Stimulated activated CD8-positive, alpha-beta memory T cell treated with anti-CD3 and anti-CD28 coated beads, Interleukin-15, amount 100 ng/mL, for 1 hour (primary cell): Measurements from ENCODE around the gene ARRDC5.
"Not testable (repeated sequence)": the region's sequence is repeated elsewhere in the genome, so short reads cannot be mapped to it uniquely, and the experiment has no call there.

Experiments used
- DNase-seq: peaks from one replicate; pipeline ENCODE4 v3.0.0-alpha.2; 2020; ENCODE audit warnings: low read depth

The ARRDC5 gene

GRCh38 chr19:4909897-4910593 lies 7.3 kb upstream of the ARRDC5 start:
- DNase-seq = peak; percentile 79

- DNase-seq = no peak
Observed at GRCh38 chr19:4909156-4909896, 6.6 kb upstream of the ARRDC5 start, which contains the start of gene UHRF1. UHRF1 (plus strand) TSS chr19:4909501; CDS start chr19:4910886, 1,385 bp downstream.

GRCh38 chr19:4908781-4909155 lies 6.1 kb upstream of the ARRDC5 start:
- DNase-seq = no peak

GRCh38 chr19:4908360-4908759 lies 5.7 kb upstream of the ARRDC5 start:
- DNase-seq = no peak

- no peak for DNase-seq
Observed at GRCh38 chr19:4906963-4907362, 4.3 kb upstream of the ARRDC5 start.

DNA sequence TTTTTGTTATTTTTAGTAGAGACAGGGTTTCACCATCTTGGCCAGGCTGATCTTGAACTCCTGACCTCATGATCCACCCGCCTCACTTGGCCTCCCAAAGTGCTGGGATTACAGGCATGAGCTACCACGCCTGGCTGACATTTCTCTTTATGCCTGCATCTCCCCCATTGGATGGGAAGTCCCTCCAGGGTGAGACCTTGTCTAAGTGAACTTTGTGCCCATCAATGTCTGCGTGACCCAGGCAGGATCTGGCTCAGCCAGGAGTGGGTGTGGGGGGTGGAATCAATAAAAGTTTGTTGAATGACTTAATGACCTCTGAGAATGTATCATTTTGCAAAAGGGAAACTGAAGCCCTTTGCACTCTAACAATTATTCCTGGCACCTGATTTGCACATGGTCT lies 1.8 kb upstream of the ARRDC5 start:
- DNase-seq = no peak

DNA sequence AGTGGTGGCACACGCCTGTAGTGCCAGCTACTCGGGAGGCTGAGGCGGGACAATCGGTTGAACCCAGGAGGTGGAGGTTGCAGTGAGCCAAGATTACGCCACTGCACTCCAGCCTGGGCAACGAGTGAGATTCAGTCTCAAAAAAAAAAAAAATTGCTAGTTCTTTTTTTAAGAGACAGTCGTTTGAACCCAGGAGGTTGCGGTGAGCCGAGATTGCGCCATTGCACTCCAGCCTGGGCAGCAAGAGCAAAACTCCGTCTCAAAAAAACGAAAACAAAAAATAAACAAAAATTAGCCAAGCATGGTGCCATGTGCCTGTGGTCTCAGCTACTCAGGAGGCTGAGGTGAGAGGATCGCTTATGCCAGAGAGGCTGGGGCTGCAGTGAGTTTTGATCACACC lies 1.8 kb downstream of the ARRDC5 start:
- DNase-seq = not testable (repeated sequence)

DNA sequence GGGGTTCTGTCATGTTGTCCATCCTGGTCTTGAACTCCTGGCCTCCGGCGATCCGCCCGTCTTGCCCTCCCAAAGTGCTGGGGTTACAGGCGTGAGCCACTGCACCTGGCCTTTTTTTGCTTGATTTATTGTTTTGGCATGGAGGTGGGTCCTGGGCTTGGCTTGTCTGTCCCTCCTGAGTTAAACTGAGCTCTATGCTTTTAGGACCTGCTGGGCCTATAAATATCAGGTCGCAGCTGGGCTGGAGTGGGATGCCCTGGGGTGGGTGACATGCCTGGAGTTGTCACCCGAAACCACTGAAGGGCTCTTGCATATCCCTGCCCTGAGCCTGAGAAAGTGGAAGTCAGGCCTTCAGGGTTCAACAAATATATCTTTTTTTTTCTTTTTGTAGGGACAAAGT lies 5.5 kb downstream of the ARRDC5 start:
- no peak for DNase-seq

DNA sequence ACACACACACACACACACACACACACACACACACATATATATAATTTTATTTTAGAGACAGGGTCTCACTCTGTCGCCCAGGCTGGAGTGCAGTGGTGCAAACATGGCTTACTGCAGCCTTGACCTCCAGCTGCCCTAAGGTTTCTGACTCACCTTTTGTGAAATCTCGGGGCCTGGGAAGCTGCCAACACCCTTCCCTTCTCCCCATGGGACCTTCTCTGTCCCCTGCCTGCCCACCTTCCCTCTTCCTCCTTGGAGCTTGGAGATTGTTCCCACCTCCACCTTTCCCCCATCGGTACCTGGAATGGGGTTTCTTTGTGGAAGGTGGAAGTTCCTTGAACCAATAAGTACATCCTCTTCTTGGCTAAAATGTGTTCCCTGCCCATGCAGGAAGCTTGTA lies 6.3 kb downstream of the ARRDC5 start:
- DNase-seq = no peak

GRCh38 chr19:4892962-4893361 lies 9.7 kb downstream of the ARRDC5 start:
- not testable (repeated sequence) for DNase-seq

GRCh38 chr19:4891066-4891465 lies 11.6 kb downstream of the ARRDC5 start:
- DNase-seq = no peak

GRCh38 chr19:4889034-4889815 lies 13.5 kb downstream of the ARRDC5 start:
- no peak for DNase-seq

GRCh38 chr19:4887803-4888202 lies 14.9 kb downstream of the ARRDC5 start:
- DNase-seq = not testable (repeated sequence)

GRCh38 chr19:4884993-4885392 lies 17.7 kb downstream of the ARRDC5 start:
- not testable (repeated sequence) for DNase-seq

GRCh38 chr19:4882874-4883273 lies 19.8 kb downstream of the ARRDC5 start:
- not testable (repeated sequence) for DNase-seq

- DNase-seq = no peak
Observed at GRCh38 chr19:4879041-4879440, 23.7 kb downstream of the ARRDC5 start.

GRCh38 chr19:4878491-4878968 lies 24.2 kb downstream of the ARRDC5 start:
- DNase-seq = no peak

DNA sequence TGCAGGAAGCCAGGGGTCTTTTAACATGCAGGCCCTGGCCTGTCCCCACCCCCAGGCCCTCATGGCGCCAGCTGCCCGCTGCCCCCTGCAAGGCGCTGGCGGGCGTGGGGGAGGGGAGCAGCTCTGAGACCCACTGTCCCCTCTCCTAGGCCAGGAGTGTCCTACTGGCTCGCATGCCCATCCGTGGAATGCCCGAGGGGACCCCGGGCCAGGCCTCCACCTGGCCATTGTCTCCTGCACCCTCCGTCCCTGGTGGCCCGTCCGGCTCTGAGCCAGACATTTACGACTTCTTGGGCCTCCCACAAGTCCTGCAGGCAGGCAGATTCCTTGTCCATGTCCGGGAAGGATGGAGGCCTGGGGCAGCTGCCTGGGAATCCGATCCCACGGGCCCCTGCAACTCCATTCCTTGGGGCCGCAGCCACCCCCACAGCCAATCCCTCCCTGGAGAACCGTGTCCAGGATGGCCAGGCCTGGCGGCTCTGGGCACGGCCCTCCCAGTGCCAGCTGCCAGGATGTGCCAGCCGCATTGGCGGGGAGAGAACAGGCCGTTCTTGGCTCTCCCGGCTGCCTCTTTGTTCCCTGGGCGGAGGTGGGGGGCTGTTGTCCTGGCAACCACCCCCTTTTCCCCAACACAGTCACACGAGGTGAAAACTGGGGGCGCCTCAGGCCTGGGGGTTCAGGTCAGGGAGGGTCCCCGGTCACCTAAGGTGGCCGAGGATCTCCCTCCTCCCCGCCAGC lies 24.8 kb downstream of the ARRDC5 start:
- DNase-seq = no peak

DNA sequence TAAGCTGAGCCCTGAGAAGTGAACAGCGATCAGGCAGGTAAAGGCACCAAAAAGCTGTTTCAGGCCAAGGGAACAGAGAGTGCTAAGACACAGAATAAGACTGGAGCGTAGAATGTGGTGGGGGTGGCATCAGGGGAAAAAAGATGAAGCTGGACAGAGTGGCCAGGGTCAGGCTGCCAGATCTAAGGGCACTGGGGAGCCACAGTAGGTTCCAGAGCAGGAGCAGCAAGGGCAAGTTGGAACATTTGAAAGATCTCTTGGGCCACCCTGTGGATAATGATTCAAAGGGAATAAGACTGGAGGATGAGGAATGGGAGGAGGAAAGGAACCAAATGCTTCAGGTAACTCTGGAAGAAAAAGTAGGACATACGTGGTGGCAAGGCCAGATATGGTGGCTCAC lies 28.8 kb downstream of the ARRDC5 start:
- DNase-seq = no peak

GRCh38 chr19:4871711-4872110 lies 31.0 kb downstream of the ARRDC5 start:
- no peak for DNase-seq

GRCh38 chr19:4870025-4870700 lies 32.5 kb downstream of the ARRDC5 start:
- DNase-seq = no peak
